Karpas-422 (cell line): ENCODE results near the gene RNF4. TPM values are rescaled to one million over a fixed set of nuclear protein-coding genes. Genes with fewer than 3 reads are reported as not detected.
"Not testable (repeated sequence)": the region's sequence is repeated elsewhere in the genome, so short reads cannot be mapped to it uniquely, and the experiment has no call there.

Experiments used
- DNase-seq: peaks from one replicate; pipeline ENCODE4 v3.0.0-alpha.2; 2015
- H2AFZ ChIP-seq: fragments of 200-600 bp; sonication (generic); 2 replicates; pipeline ENCODE4 v1.6.1; 2014; ENCODE audit warnings: antibody characterized with exemption, low read length, mixed read lengths
- H3K27ac ChIP-seq: fragments of 200-600 bp; sonication (generic); 2 replicates; pipeline ENCODE4 v1.5.1; 2014; ENCODE audit warnings: mild to moderate bottlenecking, low read length, moderate library complexity
- H3K27me3 ChIP-seq: fragments of 200-600 bp; sonication (generic); 2 replicates; pipeline ENCODE4 v1.6.1; 2014; ENCODE audit warnings: low read length, mixed read lengths
- H3K36me3 ChIP-seq: fragments of 200-600 bp; sonication (generic); 2 replicates; pipeline ENCODE4 v1.6.1; 2014; ENCODE audit warnings: low read length, mixed read lengths; ENCODE audit not compliant: insufficient read depth
- H3K4me1 ChIP-seq: fragments of 200-600 bp; sonication (generic); 2 replicates; pipeline ENCODE4 v1.6.1; 2014; ENCODE audit warnings: mild to moderate bottlenecking, low read length, mixed read lengths
- H3K4me2 ChIP-seq: fragments of 200-600 bp; sonication (generic); 2 replicates; pipeline ENCODE4 v1.6.1; 2014; ENCODE audit warnings: low read length, low read depth, mild to moderate bottlenecking; ENCODE audit not compliant: poor library complexity, severe bottlenecking
- H3K4me3 ChIP-seq: fragments of 200-600 bp; sonication (generic); 2 replicates; pipeline ENCODE4 v1.5.1; 2014; ENCODE audit warnings: mild to moderate bottlenecking, antibody characterized with exemption, low read length, mixed read lengths
- H3K79me2 ChIP-seq: fragments of 200-600 bp; sonication (generic); 2 replicates; pipeline ENCODE4 v1.6.1; 2014; ENCODE audit warnings: mild to moderate bottlenecking, low read length, mixed read lengths
- H3K9ac ChIP-seq: fragments of 200-600 bp; sonication (generic); 2 replicates; pipeline ENCODE4 v1.6.0; 2014; ENCODE audit warnings: low read length
- H3K9me2 ChIP-seq: fragments of 200-600 bp; sonication (generic), shearing (Covaris generic); replicated peaks from 2 replicates; pipeline ENCODE4 v1.6.0; 2014; ENCODE audit warnings: mild to moderate bottlenecking, low read length, moderate library complexity; ENCODE audit not compliant: insufficient read depth
- H3K9me3 ChIP-seq: fragments of 300-700, 200-600 bp; sonication (generic); 2 replicates; pipeline ENCODE4 v1.6.1; 2014; ENCODE audit warnings: low read length, mixed read lengths
- H4K20me1 ChIP-seq: fragments of 200-600 bp; sonication (generic); 2 replicates; pipeline ENCODE4 v1.6.1; 2014; ENCODE audit warnings: mild to moderate bottlenecking, antibody characterized with exemption, low read length, low read depth; ENCODE audit not compliant: insufficient read depth
- total RNA-seq: library from RNA; depleted of rRNA; stranded (reverse); fragments of >200 nt; shearing (Covaris generic); gene quantifications from 2 replicates; pipeline ENCODE4 v1.2.3, GENCODE V29; 2014; ENCODE audit warnings: low replicate concordance

Gene RNF4
- total RNA-seq, 1 experiment from 2014 or later: 84.8 TPM

DNA sequence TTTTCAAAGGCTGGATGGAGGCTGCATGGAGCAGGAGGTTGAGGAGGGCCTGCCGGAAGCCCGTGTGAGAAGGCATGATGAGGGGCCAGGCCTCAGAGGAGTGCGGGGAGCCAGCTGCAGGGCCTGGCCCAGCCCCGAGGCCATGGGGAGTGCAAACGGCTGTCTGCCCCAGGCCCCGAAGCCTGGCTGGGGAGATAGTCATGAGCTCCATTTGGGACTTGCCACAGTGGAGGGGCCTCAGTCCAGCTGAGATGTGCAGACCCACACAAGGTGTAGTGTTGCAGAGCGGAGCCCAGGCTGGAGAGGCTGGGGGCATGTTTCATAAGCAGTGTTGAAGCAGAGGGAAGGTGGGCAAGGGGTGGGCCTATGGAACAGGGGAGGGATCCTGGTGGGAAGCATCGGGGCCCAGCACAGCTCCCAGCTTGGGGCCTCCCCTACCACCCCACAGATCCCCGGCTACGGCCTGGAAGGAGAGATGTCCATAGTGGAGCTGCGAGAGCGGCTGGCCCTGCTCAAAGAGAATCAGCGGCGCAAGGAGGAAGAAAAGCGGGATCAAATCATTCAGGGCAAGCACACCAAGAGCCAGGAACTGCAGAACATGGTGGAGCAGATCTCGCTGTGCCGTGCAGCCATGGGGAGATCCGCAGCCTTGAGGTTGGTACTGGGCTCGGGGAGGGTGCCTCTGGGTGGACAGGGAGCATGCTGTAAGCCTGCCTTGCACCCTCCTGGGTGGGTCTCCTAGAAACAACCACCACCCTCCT lies 9.1 kb upstream of the RNF4 start:
- Histone ChIP-seq H3K36me3 (no peaks in the 10 kb centered on the region), H3K4me3 (no peak overlapping the region), H3K27ac (no peak overlapping the region), H3K4me1 (peaks cover 12% of the 10 kb centered on the region), H3K27me3 (no peaks in the 10 kb centered on the region), H3K9me2 (no peaks in the 10 kb centered on the region), H4K20me1 (no peaks in the 10 kb centered on the region), H3K4me2 (no peak overlapping the region), H3K79me2 (no peaks in the 10 kb centered on the region), H3K9ac (no peak overlapping the region), H3K9me3 (no peaks in the 10 kb centered on the region), H2AFZ (no peak overlapping the region)
- no peak for DNase-seq

DNA sequence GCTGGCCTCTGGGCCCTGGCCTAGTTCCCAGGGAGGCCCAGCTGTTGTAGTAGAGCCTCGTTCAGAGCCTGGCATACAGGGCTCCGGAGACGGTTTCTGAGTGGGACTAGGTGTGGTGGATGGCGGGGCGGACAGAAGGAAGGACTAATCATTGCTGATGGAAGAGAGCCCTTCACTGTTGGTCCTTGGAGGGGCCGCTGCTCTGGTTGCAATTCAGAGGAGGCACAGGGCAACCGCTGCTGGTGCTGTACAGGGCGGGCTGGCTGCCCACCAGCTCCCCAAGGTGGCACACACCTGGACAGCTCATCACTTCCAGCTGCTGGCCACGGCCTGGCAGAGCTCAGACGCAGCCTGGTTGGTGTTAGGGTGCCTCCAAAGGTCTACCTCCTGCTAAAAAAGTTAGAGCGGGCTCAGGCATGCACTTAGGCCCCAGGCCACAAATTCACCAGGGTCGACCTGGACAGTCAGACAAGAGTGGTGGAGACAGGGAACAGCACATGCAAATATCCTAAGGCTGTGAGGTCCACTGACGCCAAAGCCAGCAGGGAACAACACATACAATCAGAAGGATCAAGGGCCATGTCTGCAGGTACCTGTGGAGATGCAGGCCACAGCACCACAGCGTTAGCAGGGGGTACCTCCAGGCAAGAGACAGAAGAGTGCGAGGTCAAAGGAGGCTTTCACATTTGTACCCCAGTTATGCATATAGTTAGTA lies 7.5 kb upstream of the RNF4 start:
- no peaks in the 10 kb centered on the region for H3K9me3 ChIP-seq
- no peak overlapping the region for H3K4me2 ChIP-seq
- no peak overlapping the region for H3K27ac ChIP-seq
- DNase-seq: no peak
- H3K9me2 ChIP-seq: no peaks in the 10 kb centered on the region
- H2AFZ ChIP-seq: no peak overlapping the region
- H3K79me2 ChIP-seq: no peaks in the 10 kb centered on the region
- no peak overlapping the region for H3K4me3 ChIP-seq
- no peaks in the 10 kb centered on the region for H3K36me3 ChIP-seq
- H3K9ac ChIP-seq: no peak overlapping the region
- peaks cover 12% of the 10 kb centered on the region for H3K4me1 ChIP-seq
- H4K20me1 ChIP-seq: no peaks in the 10 kb centered on the region
- no peaks in the 10 kb centered on the region for H3K27me3 ChIP-seq

DNA sequence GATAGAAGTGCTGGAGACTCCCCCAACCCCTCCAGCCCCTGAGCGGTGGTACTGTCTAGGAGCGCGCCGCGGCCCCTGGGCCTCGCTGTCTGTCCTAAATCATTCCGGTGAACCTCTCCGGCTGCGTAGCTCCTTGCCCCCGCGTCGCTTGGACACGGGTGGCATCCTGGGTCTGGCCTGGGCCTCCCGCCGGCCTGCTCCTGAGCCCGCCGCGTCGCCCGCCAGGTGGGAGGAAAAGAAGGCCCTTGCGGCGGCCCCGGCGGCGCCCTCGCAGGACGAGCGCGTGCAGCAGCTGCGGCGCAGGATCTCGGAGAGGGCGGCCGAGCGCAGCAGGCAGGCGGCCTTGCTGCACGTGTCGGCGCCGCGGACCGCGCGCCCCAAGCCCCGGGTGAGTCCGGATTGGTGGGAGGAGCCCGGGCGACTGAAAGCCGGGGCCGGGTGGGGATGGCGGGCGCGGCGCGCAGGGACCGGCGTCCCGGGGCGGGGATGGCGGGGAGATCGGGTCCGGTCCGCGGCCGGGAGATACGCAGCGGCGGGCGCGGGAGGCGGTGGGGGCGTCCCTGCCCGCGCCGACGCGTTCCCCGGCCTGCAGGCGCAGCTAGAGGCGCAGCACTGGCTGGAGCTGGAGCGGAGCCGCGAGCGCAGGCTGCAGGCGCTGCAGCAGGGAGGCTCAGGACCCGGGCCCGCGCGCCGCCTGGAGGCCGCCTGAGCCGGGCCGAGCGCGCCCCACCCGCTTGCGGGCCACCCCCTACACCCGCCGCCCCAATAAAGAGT lies 6.5 kb upstream of the RNF4 start:
- Histone ChIP-seq H3K4me1 (peaks cover 12% of the 10 kb centered on the region), H3K9ac (peak overlapping the region; percentile 77), H3K9me3 (no peaks in the 10 kb centered on the region), H2AFZ (peak overlapping the region; percentile 84), H3K27me3 (no peaks in the 10 kb centered on the region), H3K4me3 (peak overlapping the region; percentile 69), H3K36me3 (no peaks in the 10 kb centered on the region), H4K20me1 (no peaks in the 10 kb centered on the region), H3K4me2 (peak overlapping the region; percentile 81), H3K9me2 (no peaks in the 10 kb centered on the region), H3K27ac (no peak overlapping the region), H3K79me2 (no peaks in the 10 kb centered on the region)
- DNase-seq: peak; percentile 90

DNA sequence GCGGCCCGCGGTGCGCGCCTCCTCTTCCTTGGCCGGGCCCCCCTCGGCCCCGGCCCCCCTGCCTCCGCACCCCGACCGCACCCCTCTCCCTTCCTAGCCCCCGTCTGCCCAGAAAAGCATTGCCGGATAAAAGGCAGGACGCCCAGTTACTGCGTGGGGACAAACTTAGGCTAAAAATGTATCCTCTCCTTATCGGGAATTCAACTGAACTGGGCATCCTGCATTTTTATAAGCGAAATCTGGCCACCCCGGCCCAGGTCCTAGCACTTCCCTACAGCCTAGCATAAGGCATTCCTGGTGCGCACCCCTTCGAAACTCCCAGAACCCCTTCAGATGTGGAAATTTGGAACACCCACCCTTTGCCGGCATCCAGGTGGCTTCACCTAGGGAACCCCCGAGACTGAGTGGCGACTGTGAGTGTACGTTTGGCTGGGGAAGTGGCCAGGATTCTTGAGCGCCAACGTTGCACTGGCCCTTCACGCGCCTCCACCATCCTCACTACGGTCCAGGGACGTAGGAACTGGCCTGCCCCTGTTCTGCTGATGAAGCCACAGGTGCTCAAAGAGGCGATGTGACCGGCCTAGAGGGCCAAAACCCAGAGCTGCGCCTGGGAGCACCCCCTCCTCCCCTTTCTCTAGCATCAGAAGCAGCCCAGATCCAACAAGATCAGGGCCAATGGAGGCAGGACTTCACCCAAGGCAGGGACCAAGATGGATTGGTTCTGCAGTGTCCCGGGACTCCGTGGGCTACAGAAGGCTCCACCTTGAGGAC lies 5.7 kb upstream of the RNF4 start:
- Histone ChIP-seq H3K79me2 (peaks cover 7% of the 10 kb centered on the region), H3K4me3 (peak overlapping the region; percentile 69), H3K9me3 (no peaks in the 10 kb centered on the region), H3K9me2 (no peaks in the 10 kb centered on the region), H3K36me3 (no peaks in the 10 kb centered on the region), H3K4me2 (peak overlapping the region; percentile 81), H2AFZ (peak overlapping the region; percentile 84; the same call in 1 of the 2 replicates), H3K27ac (no peak overlapping the region), H3K4me1 (peaks cover 20% of the 10 kb centered on the region), H4K20me1 (no peaks in the 10 kb centered on the region), H3K9ac (peak overlapping the region; percentile 77), H3K27me3 (no peaks in the 10 kb centered on the region)
- DNase-seq: no peak

DNA sequence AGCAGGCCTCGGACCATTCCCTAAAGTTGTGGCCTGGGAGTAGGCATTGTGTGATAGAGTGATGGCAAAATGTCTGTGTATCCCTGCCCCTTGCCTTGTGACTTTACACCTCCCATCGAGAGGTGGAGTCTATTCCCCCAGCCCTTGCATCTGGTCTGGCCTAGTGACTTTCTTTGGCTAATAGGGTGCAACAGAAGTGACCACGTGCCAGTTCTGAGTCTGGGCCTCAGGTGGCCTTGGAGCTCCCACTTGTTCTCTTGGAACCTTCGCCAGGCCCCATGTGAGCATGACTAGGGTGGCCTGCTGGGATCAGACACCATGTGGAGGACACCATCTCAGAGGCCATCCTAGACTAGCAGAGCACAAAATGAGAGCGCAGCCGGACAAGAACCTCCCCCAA lies 3.9 kb upstream of the RNF4 start:
- H3K9me3 ChIP-seq: no peaks in the 10 kb centered on the region
- peaks cover 23% of the 10 kb centered on the region for H3K79me2 ChIP-seq
- H3K27me3 ChIP-seq: no peaks in the 10 kb centered on the region
- peaks cover 21% of the 10 kb centered on the region for H3K4me1 ChIP-seq
- no peaks in the 10 kb centered on the region for H3K9me2 ChIP-seq
- peaks cover 1% of the 10 kb centered on the region for H3K36me3 ChIP-seq
- H4K20me1 ChIP-seq: peaks cover 8% of the 10 kb centered on the region
- H2AFZ ChIP-seq: no peak overlapping the region
- H3K9ac ChIP-seq: no peak overlapping the region
- H3K4me3 ChIP-seq: no peak overlapping the region
- no peak for DNase-seq
- no peak overlapping the region for H3K27ac ChIP-seq
- no peak overlapping the region for H3K4me2 ChIP-seq

DNA sequence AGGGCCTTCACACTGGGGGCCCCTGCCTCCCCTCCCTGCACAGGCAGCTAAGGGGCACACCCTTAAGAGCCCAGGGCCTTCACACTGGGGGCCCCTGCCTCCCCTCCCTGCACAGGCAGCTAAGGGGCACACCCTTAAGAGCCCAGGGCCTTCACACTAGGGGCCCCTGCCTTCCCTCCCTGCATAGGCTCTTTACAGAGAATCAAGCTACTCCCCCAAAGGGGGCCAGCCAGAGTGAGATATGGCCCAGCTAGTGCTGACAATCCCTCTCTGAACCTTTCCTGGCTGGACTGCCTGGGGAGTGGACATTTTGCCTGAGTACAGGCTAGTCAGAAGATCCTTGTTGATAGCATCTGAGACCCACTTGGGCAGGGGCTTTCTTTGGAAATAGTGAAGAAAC lies 3.4 kb upstream of the RNF4 start:
- not testable (repeated sequence) for H3K9me3 ChIP-seq

DNA sequence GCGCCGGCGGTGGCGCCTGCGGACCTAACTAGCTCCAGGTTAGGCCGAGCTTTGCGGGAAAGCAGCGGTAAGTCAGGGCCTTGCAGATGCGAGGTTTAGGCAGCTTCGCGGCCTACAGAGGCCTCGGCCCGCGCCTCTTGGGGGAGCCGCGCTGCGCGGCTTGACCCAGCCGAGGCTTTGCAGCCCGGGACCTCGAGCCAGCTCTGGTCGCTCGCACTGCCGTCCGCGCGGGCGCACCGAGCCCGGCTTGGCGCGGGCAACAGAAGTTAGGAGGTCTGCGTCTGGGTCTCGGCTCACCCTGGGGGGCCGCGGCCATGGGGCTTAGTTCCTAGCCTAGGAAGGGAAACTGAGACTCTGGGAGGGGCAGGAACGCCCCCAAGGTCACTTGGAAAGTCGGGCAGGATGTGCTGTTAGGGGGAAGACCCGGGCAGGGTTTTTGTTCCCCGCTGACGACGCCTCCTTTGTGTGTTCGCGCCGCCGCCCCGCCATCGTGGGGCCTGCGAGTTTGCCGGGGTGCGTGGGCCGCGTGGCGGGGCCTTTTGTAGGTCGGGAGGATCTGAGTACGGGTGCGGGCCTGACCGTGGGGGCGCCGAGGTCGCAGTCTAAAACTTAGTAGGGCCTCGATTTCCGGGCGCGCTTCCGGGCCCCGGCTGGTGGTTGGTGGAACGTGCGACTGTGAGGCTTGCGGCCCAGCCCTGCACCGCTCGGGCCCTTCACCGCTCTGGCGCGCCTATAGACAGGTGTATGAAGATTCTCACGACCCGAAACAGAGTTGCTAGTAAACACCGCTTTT lies 482 bp downstream of the RNF4 start:
- Histone ChIP-seq H3K36me3 (peaks cover 32% of the 10 kb centered on the region), H3K9me2 (no peaks in the 10 kb centered on the region), H3K4me3 (peak overlapping the region; percentile 88), H3K79me2 (peaks cover 67% of the 10 kb centered on the region), H3K27me3 (no peaks in the 10 kb centered on the region), H3K4me1 (peaks cover 17% of the 10 kb centered on the region), H3K9ac (peak overlapping the region; percentile 99), H3K27ac (peak overlapping the region; percentile 80), H4K20me1 (peaks cover 34% of the 10 kb centered on the region), H2AFZ (no peak overlapping the region), H3K9me3 (no peaks in the 10 kb centered on the region), H3K4me2 (peak overlapping the region; percentile 86)
- DNase-seq: peak; percentile 89

More for the DNA sequence above, 3.4 kb upstream of the RNF4 start:
- not testable (repeated sequence) for H3K27ac ChIP-seq, H3K36me3 ChIP-seq, H2AFZ ChIP-seq, H3K27me3 ChIP-seq, H3K4me2 ChIP-seq, H3K9ac ChIP-seq, H3K9me2 ChIP-seq, DNase-seq, H3K4me3 ChIP-seq
- peaks cover 13% of the 10 kb centered on the region for H4K20me1 ChIP-seq
- peaks cover 29% of the 10 kb centered on the region for H3K79me2 ChIP-seq
- peaks cover 26% of the 10 kb centered on the region for H3K4me1 ChIP-seq
